Gastrocnemius medialis (tissue), 4 donors: ENCODE data around the gene RNF182. TPM values are rescaled to one million over a fixed set of nuclear protein-coding genes. Genes with fewer than 3 reads are reported as not detected.

Experiments used
- ATAC-seq, 2 donors: fragments of 150-250 bp; one replicate each; pipeline ENCODE4 v1.9.1; 2016
- DNase-seq, 2 donors: peaks; one replicate each; pipeline ENCODE4 v3.0.0-alpha.2; 2019
- H3K27ac ChIP-seq, 4 donors: fragments of 200-600 bp; sonication (generic); 1 replicate in 1 of 4; 2 replicates in 3 of 4; pipeline ENCODE4 v1.5.1; 2016 to 2018; ENCODE audit warnings: mild to moderate bottlenecking in 2 of 4, moderate library complexity in 1 of 4
- H3K27me3 ChIP-seq, 3 donors: fragments of 200-600 bp; sonication (generic) in 2 of 3; 1 replicate in 1 of 3; 2 replicates in 2 of 3; pipeline versions ENCODE4 v1.5.1 to v1.6.0; 2016 to 2019; ENCODE audit warnings: mild to moderate bottlenecking in 1 of 3, moderate library complexity in 1 of 3
- H3K36me3 ChIP-seq, 2 donors: fragments of 200-600 bp; sonication (generic) in 1 of 2; one replicate each; pipeline ENCODE4 v1.5.1; 2017 to 2018
- H3K4me1 ChIP-seq, 2 donors: fragments of 200-600 bp; sonication (generic) in 1 of 2; one replicate each; pipeline ENCODE4 v1.5.1; 2016 to 2017; ENCODE audit warnings: mild to moderate bottlenecking in 2 of 2
- H3K4me3 ChIP-seq, 4 donors: fragments of 200-600 bp; sonication (generic) in 3 of 4; 1 replicate in 1 of 4; 2 replicates in 3 of 4; pipeline ENCODE4 v1.5.1; 2016 to 2019; ENCODE audit warnings: mild to moderate bottlenecking in 2 of 4
- H3K9me3 ChIP-seq, 3 donors: fragments of 200-600 bp; sonication (generic) in 2 of 3; 1 replicate in 1 of 3; 2 replicates in 2 of 3; pipeline ENCODE4 v1.5.1; 2016 to 2019
- CTCF ChIP-seq, 5 experiments: fragments of 450-650 bp in 3 of 5; fragments of 200-600 bp in 2 of 5; sonication (generic) in 2 of 5; IDR thresholded peaks in 4 of 5; conservative IDR thresholded peaks in 1 of 5; 1 replicate in 4 of 5; 2 replicates in 1 of 5; pipeline ENCODE4 v1.5.1; 2016 to 2019; ENCODE audit warnings: antibody characterized with exemption in 5 of 5, mild to moderate bottlenecking in 3 of 5, moderate library complexity in 3 of 5
- POLR2A ChIP-seq, 2 donors: fragments of 450-650 bp; IDR thresholded peaks; one replicate each; pipeline ENCODE4 v1.6.1; 2017; ENCODE audit warnings: antibody characterized with exemption in 2 of 2, mild to moderate bottlenecking in 2 of 2, moderate library complexity in 2 of 2
- in situ Hi-C, 4 donors: fragments of 200-750 bp; cut with MboI; loops; one replicate each; pipeline versions ENCODE4 v1.15.0 to v1.8.0; 2017; ENCODE audit warnings: low sequenced_read_pairs in 4 of 4
- intact Hi-C: fragments of 100-400 bp; cut with DNase I; formaldehyde crosslinking; loops from one replicate; pipeline ENCODE4 v1.15.1; 2023; ENCODE audit warnings: low total_unique reads
- total RNA-seq, 4 donors: library from RNA; depleted of rRNA; stranded (reverse); fragments of >200 nt; gene quantifications; one replicate each; pipeline versions ENCODE4 v1.1.0 to v1.2.3, GENCODE V29; 2016

Gene RNF182
- total RNA-seq, 4 donors from 2014 or later = 0.10 TPM; not detected in 3

DNA sequence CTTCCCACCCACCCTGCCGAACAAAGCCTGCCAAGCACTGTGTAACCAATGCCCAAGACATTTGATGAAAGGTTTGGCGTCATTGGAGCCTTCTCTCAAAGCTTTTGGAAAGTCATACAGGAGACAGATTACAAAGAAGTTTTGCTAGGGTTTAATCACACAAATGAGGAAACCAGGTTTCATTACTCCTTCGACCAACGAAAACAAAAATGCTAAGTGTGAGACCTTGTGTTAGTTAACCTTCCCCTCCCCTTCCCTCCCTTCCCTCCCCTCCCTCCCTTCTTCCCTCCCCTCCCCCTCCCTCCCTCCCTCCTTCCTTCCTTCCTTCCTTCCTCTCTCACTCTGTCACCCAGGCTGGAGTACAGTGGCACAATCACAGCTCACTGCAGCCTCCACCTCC, 96.7 kb downstream of the RNF182 start:
- in situ Hi-C loops = no loop called here
- intact Hi-C loops = no loop called here
- Histone ChIP-seq H3K27ac (no peak overlapping the region), H3K9me3 (no peaks in the 10 kb centered on the region), H3K27me3 (no peaks in the 10 kb centered on the region), H3K4me3 (no peak overlapping the region), H3K4me1 (no peaks in the 10 kb centered on the region), H3K36me3 (no peaks in the 10 kb centered on the region)
- no peak for DNase-seq
- TF ChIP-seq CTCF (IDR thresholded peaks at IDR 0.05 in 4 of 5, conservative IDR thresholded peaks at IDR 0.05 in 1 of 5) = no peak
- no peak for TF ChIP-seq POLR2A (IDR thresholded peaks at IDR 0.05)
- no peak for ATAC-seq

- TF ChIP-seq POLR2A (IDR thresholded peaks at IDR 0.05) = no peak
- TF ChIP-seq CTCF (IDR thresholded peaks at IDR 0.05 in 4 of 5, conservative IDR thresholded peaks at IDR 0.05 in 1 of 5) = no peak
- in situ Hi-C loops = no loop called here
- H3K9me3 ChIP-seq = no peaks in the 10 kb centered on the region
- H3K36me3 ChIP-seq = no peaks in the 10 kb centered on the region
- H3K27me3 ChIP-seq = no peaks in the 10 kb centered on the region
- intact Hi-C loops = no loop called here
- no peak overlapping the region for H3K27ac ChIP-seq
- ATAC-seq (no peak), DNase-seq (no peak)
- H3K4me1 ChIP-seq = no peaks in the 10 kb centered on the region
- H3K4me3 ChIP-seq = no peak overlapping the region
Observed at GRCh38 chr6:14022673-14023072, 97.9 kb downstream of the RNF182 start.

DNA sequence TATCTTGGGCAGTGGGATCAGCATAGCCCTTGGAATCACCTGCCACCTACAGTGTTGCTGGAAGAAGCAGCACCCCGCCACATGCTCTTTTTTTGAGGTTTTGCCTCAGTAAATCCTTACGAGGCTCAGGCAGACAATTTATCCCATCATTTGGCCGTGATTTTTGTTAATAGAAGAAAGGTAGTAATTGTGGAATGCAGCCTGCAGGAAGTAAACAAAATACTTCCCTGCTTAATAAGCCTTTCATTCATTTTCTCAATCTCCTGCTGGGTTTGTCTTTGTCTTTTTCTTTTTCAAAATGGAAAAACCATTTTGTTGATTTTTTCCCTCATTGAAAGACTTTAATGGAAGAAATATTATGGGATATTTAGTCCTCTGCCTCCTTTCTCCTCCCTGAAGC, 99.1 kb downstream of the RNF182 start:
- DNase-seq (no peak), ATAC-seq (no peak)
- in situ Hi-C loops (no loop called here), intact Hi-C loops (no loop called here)
- no peaks in the 10 kb centered on the region for H3K36me3 ChIP-seq
- H3K9me3 ChIP-seq = no peaks in the 10 kb centered on the region
- no peak overlapping the region for H3K4me3 ChIP-seq
- no peak overlapping the region for H3K27ac ChIP-seq
- peaks cover 0 to 8% (median 3%) of the 10 kb centered on the region in 3 donors for H3K27me3 ChIP-seq
- TF ChIP-seq CTCF (IDR thresholded peaks at IDR 0.05 in 4 of 5, conservative IDR thresholded peaks at IDR 0.05 in 1 of 5) = no peak
- TF ChIP-seq POLR2A (IDR thresholded peaks at IDR 0.05) = no peak
- no peaks in the 10 kb centered on the region for H3K4me1 ChIP-seq

GRCh38 chr6:14025160-14025559, 100.4 kb downstream of the RNF182 start:
- Histone ChIP-seq H3K36me3 (no peaks in the 10 kb centered on the region), H3K4me1 (no peaks in the 10 kb centered on the region), H3K4me3 (no peak overlapping the region), H3K27ac (no peak overlapping the region), H3K9me3 (no peaks in the 10 kb centered on the region), H3K27me3 (peaks cover 0 to 9% (median 7%) of the 10 kb centered on the region in 3 donors)
- ATAC-seq (no peak), DNase-seq (no peak)
- TF ChIP-seq POLR2A (IDR thresholded peaks at IDR 0.05) (no peak), CTCF (IDR thresholded peaks at IDR 0.05 in 4 of 5, conservative IDR thresholded peaks at IDR 0.05 in 1 of 5) (no peak)
- intact Hi-C loops (no loop called here), in situ Hi-C loops (no loop called here)

GRCh38 chr6:14026831-14027539, 102.2 kb downstream of the RNF182 start:
- no peaks in the 10 kb centered on the region for H3K36me3 ChIP-seq
- no peaks in the 10 kb centered on the region for H3K9me3 ChIP-seq
- no peaks in the 10 kb centered on the region for H3K4me1 ChIP-seq
- H3K27me3 ChIP-seq = peaks cover 0 to 9% (median 7%) of the 10 kb centered on the region in 3 donors
- DNase-seq (no peak), ATAC-seq (no peak)
- no peak for TF ChIP-seq CTCF (IDR thresholded peaks at IDR 0.05 in 4 of 5, conservative IDR thresholded peaks at IDR 0.05 in 1 of 5)
- no peak for TF ChIP-seq POLR2A (IDR thresholded peaks at IDR 0.05)
- in situ Hi-C loops (no loop called here), intact Hi-C loops (no loop called here)
- H3K4me3 ChIP-seq = no peak overlapping the region
- no peak overlapping the region for H3K27ac ChIP-seq
